GM23338 (cell line): ENCODE results near the gene PDZD8. TPM values are rescaled to one million over a fixed set of nuclear protein-coding genes. Genes with fewer than 3 reads are reported as not detected.

Experiments used
- ATAC-seq: fragments of 200-7000 bp; cut with Tn5 transposase; 3 replicates; pipeline ENCODE4 v1.9.1; 2020
- DNase-seq: peaks from one replicate; pipeline ENCODE4 v3.0.0-alpha.2; 2015; ENCODE audit warnings: low spot score
- H2AFZ ChIP-seq: fragments of 200-600 bp; sonication (generic); 2 replicates; pipeline ENCODE4 v1.8.0; 2016; ENCODE audit warnings: antibody characterized with exemption, mild to moderate bottlenecking, moderate library complexity
- H3F3A ChIP-seq: fragments of 200-600 bp; sonication (generic); replicated peaks from 2 replicates; pipeline ENCODE4 v1.8.0; 2017; ENCODE audit warnings: antibody characterized with exemption, mixed run types, low read depth
- H3K27ac ChIP-seq: fragments of 200-600 bp; sonication (generic); 2 replicates; pipeline ENCODE4 v1.6.1; 2016; ENCODE audit warnings: low read depth
- H3K27me3 ChIP-seq: fragments of 200-600 bp; sonication (generic); 2 replicates; pipeline ENCODE4 v1.8.0; 2016; ENCODE audit warnings: mild to moderate bottlenecking, mixed run types, moderate library complexity; ENCODE audit not compliant: insufficient read depth
- H3K36me3 ChIP-seq: fragments of 200-600 bp; sonication (generic); 2 replicates; pipeline ENCODE4 v1.8.0; 2016; ENCODE audit warnings: mild to moderate bottlenecking; ENCODE audit not compliant: insufficient read depth
- H3K4me1 ChIP-seq: fragments of 200-600 bp; sonication (generic); 2 replicates; pipeline ENCODE4 v1.8.0; 2016; ENCODE audit warnings: mild to moderate bottlenecking, moderate library complexity; ENCODE audit not compliant: insufficient read depth
- H3K4me2 ChIP-seq: fragments of 200-600 bp; sonication (generic); 2 replicates; pipeline ENCODE4 v1.7.1; 2017; ENCODE audit warnings: mixed run types
- H3K4me3 ChIP-seq: fragments of 200-600 bp; sonication (generic); 2 replicates; pipeline ENCODE4 v1.6.1; 2016; ENCODE audit warnings: mixed run types
- H3K79me2 ChIP-seq: fragments of 200-600 bp; sonication (generic); replicated peaks from 2 replicates; pipeline ENCODE4 v1.8.0; 2017; ENCODE audit warnings: mild to moderate bottlenecking; ENCODE audit not compliant: insufficient read depth
- H3K9me2 ChIP-seq: fragments of 200-600 bp; sonication (generic); 2 replicates; pipeline ENCODE4 v1.8.0; 2017; ENCODE audit not compliant: insufficient read depth
- H4K20me1 ChIP-seq: fragments of 200-600 bp; sonication (generic); replicated peaks from 2 replicates; pipeline ENCODE4 v1.8.0; 2017; ENCODE audit warnings: mild to moderate bottlenecking; ENCODE audit not compliant: insufficient read depth
- H3K27ac Mint-ChIP-seq: 2 replicates; pipeline ENCODE4 v1.8.0; 2020; ENCODE audit warnings: inconsistent platforms, mild to moderate bottlenecking, moderate library complexity, mixed read lengths
- H3K27me3 Mint-ChIP-seq: 3 replicates; pipeline ENCODE4 v1.8.0; 2022; ENCODE audit warnings: low read depth, mild to moderate bottlenecking, moderate library complexity, mixed read lengths, inconsistent platforms; ENCODE audit not compliant: insufficient read depth, poor library complexity
- H3K36me3 Mint-ChIP-seq: 3 replicates; pipeline ENCODE4 v1.8.0; 2021; ENCODE audit warnings: low read depth, mild to moderate bottlenecking, inconsistent platforms, moderate library complexity, mixed read lengths
- H3K4me1 Mint-ChIP-seq: 3 replicates; pipeline ENCODE4 v1.8.0; 2020; ENCODE audit warnings: mild to moderate bottlenecking, inconsistent platforms, mixed read lengths
- H3K4me3 Mint-ChIP-seq: 3 replicates; pipeline ENCODE4 v1.8.0; 2021; ENCODE audit warnings: moderate library complexity, mild to moderate bottlenecking, inconsistent platforms, mixed read lengths
- H3K9me3 Mint-ChIP-seq: 3 replicates; pipeline ENCODE4 v1.8.0; 2020; ENCODE audit warnings: moderate library complexity, mild to moderate bottlenecking, inconsistent platforms, mixed read lengths
- CREB1 ChIP-seq: fragments of 250-450 bp; sonication (Bioruptor Pico); IDR thresholded peaks from 2 replicates; pipeline ENCODE4 v1.5.0; 2020; ENCODE audit warnings: low read depth, mild to moderate bottlenecking, moderate library complexity
- EZH2 ChIP-seq: fragments of 200-600 bp; sonication (generic); IDR thresholded peaks from one replicate; pipeline ENCODE4 v1.8.0; 2017; ENCODE audit warnings: antibody characterized with exemption, mild to moderate bottlenecking, low read depth; ENCODE audit not compliant: unreplicated experiment
- EZH2phosphoT487 ChIP-seq: fragments of 200-600 bp; sonication (generic); IDR thresholded peaks from one replicate; pipeline ENCODE4 v1.8.1; 2018; ENCODE audit warnings: antibody characterized with exemption; ENCODE audit not compliant: unreplicated experiment
- JUNB ChIP-seq: IDR thresholded peaks from one replicate; pipeline ENCODE4 v1.6.1; 2016; ENCODE audit warnings: antibody characterized with exemption; ENCODE audit not compliant: unreplicated experiment
- NANOG ChIP-seq: IDR thresholded peaks from 2 replicates; pipeline ENCODE4 v1.6.1; 2016; ENCODE audit warnings: antibody characterized with exemption, borderline replicate concordance
- POLR2AphosphoS5 ChIP-seq: IDR thresholded peaks from 2 replicates; pipeline ENCODE4 v1.6.1; 2016; ENCODE audit warnings: antibody characterized with exemption, low read depth
- STAT1 ChIP-seq: IDR thresholded peaks from one replicate; pipeline ENCODE4 v1.6.1; 2016; ENCODE audit warnings: antibody characterized with exemption; ENCODE audit not compliant: unreplicated experiment
- ZNF114 ChIP-seq: fragments of 250-450 bp; sonication (Bioruptor Pico); IDR thresholded peaks from 2 replicates; pipeline ENCODE4 v1.5.0; 2020; ENCODE audit warnings: mild to moderate bottlenecking, moderate library complexity
- ZNF331 ChIP-seq: fragments of 250-450 bp; sonication (Bioruptor Pico); IDR thresholded peaks from 2 replicates; pipeline ENCODE4 v1.5.0; 2020; ENCODE audit warnings: low read depth, mild to moderate bottlenecking, moderate library complexity
- polyA plus RNA-seq: library from polyadenylated mRNA; unstranded; fragments of >200 nt; fragmentation: Nextera tagmentation; extraction: Ambion mirVana; gene quantifications from 2 replicates; pipeline ENCODE4 v1.2.1, GENCODE V29; 2016
- total RNA-seq: library from RNA; depleted of rRNA; stranded (reverse); fragments of >200 nt; shearing (Covaris generic); gene quantifications from 2 replicates; pipeline ENCODE4 v1.2.3, GENCODE V29; 2014
- TF ChIP-seq, protein P1 (sequence below): IDR thresholded peaks from 2 replicates; pipeline ENCODE4 v1.6.1; 2016; ENCODE audit warnings: antibody characterized with exemption
- TF ChIP-seq, protein P2 (sequence below): fragments of 250-450 bp; sonication (Bioruptor Pico); IDR thresholded peaks from 2 replicates; pipeline ENCODE4 v1.5.0; 2020; ENCODE audit warnings: mild to moderate bottlenecking, moderate library complexity
- TF ChIP-seq, protein P3 (sequence below): IDR thresholded peaks from one replicate; pipeline ENCODE4 v1.6.1; 2018; ENCODE audit warnings: antibody characterized with exemption; ENCODE audit not compliant: unreplicated experiment
- TF ChIP-seq, protein P4 (sequence below), 2 experiments: fragments of 200-600 bp in 1 of 2; sonication (generic) in 1 of 2; conservative IDR thresholded peaks; 2 replicates each; pipeline versions ENCODE4 v1.5.1 to v1.6.1; 2016 to 2017; ENCODE audit warnings: antibody characterized with exemption in 2 of 2, low read depth in 2 of 2, mild to moderate bottlenecking in 2 of 2, moderate library complexity in 1 of 2

Gene PDZD8
- total and polyA plus RNA-seq, 2 experiments from 2014 or later, result 11.4 to 28.6 TPM

DNA sequence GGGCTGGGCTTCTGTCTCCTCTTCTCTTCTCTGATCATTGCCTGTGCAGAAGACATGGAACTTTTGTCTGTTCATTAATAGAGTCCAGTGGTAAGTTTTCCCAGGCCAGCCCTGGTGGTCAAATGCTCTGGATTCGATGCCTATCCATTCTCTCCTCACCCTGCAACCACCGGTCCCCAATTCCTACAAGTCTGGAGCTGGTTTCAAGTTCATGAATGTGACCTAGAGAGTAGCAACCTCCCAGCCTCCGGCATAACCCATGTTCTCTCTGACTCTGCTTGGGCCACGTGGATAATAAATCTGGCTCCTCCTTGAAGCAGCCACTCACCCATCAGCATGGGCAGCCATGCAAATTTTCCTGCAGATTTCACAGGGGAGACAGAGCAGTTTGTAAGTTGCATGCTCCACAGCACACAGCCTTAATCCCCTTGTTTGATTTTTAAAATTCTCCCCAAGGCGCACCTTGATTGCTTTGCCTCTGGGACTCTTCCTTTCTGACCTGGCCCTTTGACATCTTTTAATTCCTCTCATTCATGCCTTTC lies 37.3 kb upstream of the PDZD8 start:
- Histone ChIP-seq H3K27ac (no peak overlapping the region), H2AFZ (peak overlapping the region; percentile 23; the same call in 1 of the 2 replicates), H4K20me1 (no peaks in the 10 kb centered on the region), H3K27me3 (no peaks in the 10 kb centered on the region), H3K36me3 (no peaks in the 10 kb centered on the region), H3K79me2 (no peaks in the 10 kb centered on the region), H3K4me1 (no peaks in the 10 kb centered on the region), H3K9me2 (no peaks in the 10 kb centered on the region), H3F3A (no peaks in the 10 kb centered on the region), H3K4me2 (no peak overlapping the region), H3K4me3 (no peak overlapping the region)
- Mint-ChIP-seq H3K9me3 (no peaks in the 10 kb centered on the region), H3K4me1 (peaks cover 6% of the 10 kb centered on the region), H3K4me3 (no peak overlapping the region), H3K27ac (no peak overlapping the region), H3K27me3 (no peaks in the 10 kb centered on the region), H3K36me3 (no peaks in the 10 kb centered on the region)
- DNase-seq, result no peak
- TF ChIP-seq, protein P1, sequence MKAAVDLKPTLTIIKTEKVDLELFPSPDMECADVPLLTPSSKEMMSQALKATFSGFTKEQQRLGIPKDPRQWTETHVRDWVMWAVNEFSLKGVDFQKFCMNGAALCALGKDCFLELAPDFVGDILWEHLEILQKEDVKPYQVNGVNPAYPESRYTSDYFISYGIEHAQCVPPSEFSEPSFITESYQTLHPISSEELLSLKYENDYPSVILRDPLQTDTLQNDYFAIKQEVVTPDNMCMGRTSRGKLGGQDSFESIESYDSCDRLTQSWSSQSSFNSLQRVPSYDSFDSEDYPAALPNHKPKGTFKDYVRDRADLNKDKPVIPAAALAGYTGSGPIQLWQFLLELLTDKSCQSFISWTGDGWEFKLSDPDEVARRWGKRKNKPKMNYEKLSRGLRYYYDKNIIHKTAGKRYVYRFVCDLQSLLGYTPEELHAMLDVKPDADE, result no peak
- TF ChIP-seq POLR2AphosphoS5, result no peak
- TF ChIP-seq ZNF114 (CRISPR knock-in tag), result no peak
- TF ChIP-seq, protein P2, sequence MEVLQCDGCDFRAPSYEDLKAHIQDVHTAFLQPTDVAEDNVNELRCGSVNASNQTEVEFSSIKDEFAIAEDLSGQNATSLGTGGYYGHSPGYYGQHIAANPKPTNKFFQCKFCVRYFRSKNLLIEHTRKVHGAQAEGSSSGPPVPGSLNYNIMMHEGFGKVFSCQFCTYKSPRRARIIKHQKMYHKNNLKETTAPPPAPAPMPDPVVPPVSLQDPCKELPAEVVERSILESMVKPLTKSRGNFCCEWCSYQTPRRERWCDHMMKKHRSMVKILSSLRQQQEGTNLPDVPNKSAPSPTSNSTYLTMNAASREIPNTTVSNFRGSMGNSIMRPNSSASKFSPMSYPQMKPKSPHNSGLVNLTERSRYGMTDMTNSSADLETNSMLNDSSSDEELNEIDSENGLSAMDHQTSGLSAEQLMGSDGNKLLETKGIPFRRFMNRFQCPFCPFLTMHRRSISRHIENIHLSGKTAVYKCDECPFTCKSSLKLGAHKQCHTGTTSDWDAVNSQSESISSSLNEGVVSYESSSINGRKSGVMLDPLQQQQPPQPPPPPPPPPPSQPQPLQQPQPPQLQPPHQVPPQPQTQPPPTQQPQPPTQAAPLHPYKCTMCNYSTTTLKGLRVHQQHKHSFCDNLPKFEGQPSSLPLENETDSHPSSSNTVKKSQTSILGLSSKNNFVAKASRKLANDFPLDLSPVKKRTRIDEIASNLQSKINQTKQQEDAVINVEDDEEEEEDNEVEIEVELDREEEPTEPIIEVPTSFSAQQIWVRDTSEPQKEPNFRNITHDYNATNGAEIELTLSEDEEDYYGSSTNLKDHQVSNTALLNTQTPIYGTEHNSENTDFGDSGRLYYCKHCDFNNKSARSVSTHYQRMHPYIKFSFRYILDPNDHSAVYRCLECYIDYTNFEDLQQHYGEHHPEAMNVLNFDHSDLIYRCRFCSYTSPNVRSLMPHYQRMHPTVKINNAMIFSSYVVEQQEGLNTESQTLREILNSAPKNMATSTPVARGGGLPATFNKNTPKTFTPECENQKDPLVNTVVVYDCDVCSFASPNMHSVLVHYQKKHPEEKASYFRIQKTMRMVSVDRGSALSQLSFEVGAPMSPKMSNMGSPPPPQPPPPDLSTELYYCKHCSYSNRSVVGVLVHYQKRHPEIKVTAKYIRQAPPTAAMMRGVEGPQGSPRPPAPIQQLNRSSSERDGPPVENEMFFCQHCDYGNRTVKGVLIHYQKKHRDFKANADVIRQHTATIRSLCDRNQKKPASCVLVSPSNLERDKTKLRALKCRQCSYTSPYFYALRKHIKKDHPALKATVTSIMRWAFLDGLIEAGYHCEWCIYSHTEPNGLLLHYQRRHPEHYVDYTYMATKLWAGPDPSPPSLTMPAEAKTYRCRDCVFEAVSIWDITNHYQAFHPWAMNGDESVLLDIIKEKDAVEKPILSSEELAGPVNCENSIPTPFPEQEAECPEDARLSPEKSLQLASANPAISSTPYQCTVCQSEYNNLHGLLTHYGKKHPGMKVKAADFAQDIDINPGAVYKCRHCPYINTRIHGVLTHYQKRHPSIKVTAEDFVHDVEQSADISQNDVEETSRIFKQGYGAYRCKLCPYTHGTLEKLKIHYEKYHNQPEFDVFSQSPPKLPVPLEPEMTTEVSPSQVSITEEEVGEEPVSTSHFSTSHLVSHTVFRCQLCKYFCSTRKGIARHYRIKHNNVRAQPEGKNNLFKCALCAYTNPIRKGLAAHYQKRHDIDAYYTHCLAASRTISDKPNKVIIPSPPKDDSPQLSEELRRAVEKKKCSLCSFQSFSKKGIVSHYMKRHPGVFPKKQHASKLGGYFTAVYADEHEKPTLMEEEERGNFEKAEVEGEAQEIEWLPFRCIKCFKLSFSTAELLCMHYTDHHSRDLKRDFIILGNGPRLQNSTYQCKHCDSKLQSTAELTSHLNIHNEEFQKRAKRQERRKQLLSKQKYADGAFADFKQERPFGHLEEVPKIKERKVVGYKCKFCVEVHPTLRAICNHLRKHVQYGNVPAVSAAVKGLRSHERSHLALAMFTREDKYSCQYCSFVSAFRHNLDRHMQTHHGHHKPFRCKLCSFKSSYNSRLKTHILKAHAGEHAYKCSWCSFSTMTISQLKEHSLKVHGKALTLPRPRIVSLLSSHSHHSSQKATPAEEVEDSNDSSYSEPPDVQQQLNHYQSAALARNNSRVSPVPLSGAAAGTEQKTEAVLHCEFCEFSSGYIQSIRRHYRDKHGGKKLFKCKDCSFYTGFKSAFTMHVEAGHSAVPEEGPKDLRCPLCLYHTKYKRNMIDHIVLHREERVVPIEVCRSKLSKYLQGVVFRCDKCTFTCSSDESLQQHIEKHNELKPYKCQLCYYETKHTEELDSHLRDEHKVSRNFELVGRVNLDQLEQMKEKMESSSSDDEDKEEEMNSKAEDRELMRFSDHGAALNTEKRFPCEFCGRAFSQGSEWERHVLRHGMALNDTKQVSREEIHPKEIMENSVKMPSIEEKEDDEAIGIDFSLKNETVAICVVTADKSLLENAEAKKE (CRISPR knock-in tag), result no peak
- TF ChIP-seq, protein P3, sequence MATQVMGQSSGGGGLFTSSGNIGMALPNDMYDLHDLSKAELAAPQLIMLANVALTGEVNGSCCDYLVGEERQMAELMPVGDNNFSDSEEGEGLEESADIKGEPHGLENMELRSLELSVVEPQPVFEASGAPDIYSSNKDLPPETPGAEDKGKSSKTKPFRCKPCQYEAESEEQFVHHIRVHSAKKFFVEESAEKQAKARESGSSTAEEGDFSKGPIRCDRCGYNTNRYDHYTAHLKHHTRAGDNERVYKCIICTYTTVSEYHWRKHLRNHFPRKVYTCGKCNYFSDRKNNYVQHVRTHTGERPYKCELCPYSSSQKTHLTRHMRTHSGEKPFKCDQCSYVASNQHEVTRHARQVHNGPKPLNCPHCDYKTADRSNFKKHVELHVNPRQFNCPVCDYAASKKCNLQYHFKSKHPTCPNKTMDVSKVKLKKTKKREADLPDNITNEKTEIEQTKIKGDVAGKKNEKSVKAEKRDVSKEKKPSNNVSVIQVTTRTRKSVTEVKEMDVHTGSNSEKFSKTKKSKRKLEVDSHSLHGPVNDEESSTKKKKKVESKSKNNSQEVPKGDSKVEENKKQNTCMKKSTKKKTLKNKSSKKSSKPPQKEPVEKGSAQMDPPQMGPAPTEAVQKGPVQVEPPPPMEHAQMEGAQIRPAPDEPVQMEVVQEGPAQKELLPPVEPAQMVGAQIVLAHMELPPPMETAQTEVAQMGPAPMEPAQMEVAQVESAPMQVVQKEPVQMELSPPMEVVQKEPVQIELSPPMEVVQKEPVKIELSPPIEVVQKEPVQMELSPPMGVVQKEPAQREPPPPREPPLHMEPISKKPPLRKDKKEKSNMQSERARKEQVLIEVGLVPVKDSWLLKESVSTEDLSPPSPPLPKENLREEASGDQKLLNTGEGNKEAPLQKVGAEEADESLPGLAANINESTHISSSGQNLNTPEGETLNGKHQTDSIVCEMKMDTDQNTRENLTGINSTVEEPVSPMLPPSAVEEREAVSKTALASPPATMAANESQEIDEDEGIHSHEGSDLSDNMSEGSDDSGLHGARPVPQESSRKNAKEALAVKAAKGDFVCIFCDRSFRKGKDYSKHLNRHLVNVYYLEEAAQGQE, result no peak
- no peak for TF ChIP-seq STAT1
- TF ChIP-seq, protein P4, sequence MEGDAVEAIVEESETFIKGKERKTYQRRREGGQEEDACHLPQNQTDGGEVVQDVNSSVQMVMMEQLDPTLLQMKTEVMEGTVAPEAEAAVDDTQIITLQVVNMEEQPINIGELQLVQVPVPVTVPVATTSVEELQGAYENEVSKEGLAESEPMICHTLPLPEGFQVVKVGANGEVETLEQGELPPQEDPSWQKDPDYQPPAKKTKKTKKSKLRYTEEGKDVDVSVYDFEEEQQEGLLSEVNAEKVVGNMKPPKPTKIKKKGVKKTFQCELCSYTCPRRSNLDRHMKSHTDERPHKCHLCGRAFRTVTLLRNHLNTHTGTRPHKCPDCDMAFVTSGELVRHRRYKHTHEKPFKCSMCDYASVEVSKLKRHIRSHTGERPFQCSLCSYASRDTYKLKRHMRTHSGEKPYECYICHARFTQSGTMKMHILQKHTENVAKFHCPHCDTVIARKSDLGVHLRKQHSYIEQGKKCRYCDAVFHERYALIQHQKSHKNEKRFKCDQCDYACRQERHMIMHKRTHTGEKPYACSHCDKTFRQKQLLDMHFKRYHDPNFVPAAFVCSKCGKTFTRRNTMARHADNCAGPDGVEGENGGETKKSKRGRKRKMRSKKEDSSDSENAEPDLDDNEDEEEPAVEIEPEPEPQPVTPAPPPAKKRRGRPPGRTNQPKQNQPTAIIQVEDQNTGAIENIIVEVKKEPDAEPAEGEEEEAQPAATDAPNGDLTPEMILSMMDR (conservative IDR thresholded peaks at IDR 0.05; ENCODE audit: low read depth in 2 of 2), result no peak
- TF ChIP-seq EZH2, result no peak
- no peak for TF ChIP-seq CREB1
- TF ChIP-seq EZH2phosphoT487, result no peak
- no peak for TF ChIP-seq ZNF331
- TF ChIP-seq NANOG, result no peak
- TF ChIP-seq JUNB, result no peak
- ATAC-seq, result no peak
